Tibial nerve (tissue), 4 donors: ENCODE measurements around the gene ANKRD44. TPM values are rescaled to one million over a fixed set of nuclear protein-coding genes. Genes with fewer than 3 reads are reported as not detected.

ENCODE experiments used
- DNase-seq, 2 donors: peaks; one replicate each; pipeline ENCODE4 v3.0.0-alpha.2; 2019; ENCODE audit warnings: low spot score in 2 of 2
- H3K27ac ChIP-seq, 4 donors: fragments of 200-600 bp; sonication (generic) in 3 of 4; one replicate each; pipeline ENCODE4 v1.5.1; 2017 to 2019; ENCODE audit warnings: mild to moderate bottlenecking in 1 of 4
- H3K27me3 ChIP-seq, 2 donors: fragments of 200-600 bp; sonication (generic) in 1 of 2; one replicate each; pipeline versions ENCODE4 v1.5.1 to v1.6.0; 2017 to 2019
- H3K36me3 ChIP-seq, 3 donors: fragments of 200-600 bp; sonication (generic); one replicate each; pipeline ENCODE4 v1.5.1; 2018 to 2019
- H3K4me1 ChIP-seq, 4 donors: fragments of 200-600 bp; sonication (generic) in 3 of 4; one replicate each; pipeline ENCODE4 v1.5.1; 2017 to 2019
- H3K4me3 ChIP-seq, 4 donors: fragments of 200-600 bp; sonication (generic) in 3 of 4; one replicate each; pipeline ENCODE4 v1.5.1; 2017 to 2019; ENCODE audit warnings: mild to moderate bottlenecking in 1 of 4, moderate library complexity in 1 of 4
- H3K9me3 ChIP-seq, 4 donors: fragments of 200-600 bp; sonication (generic) in 3 of 4; one replicate each; pipeline ENCODE4 v1.5.1; 2017 to 2019
- EP300 ChIP-seq, 2 donors: sonication (generic); formaldehyde crosslinking; IDR thresholded peaks; one replicate each; pipeline ENCODE4 v1.6.1; 2017; ENCODE audit warnings: antibody characterized with exemption in 2 of 2, mild to moderate bottlenecking in 1 of 2
- POLR2A ChIP-seq, 2 donors: fragments of 450-650 bp; IDR thresholded peaks; one replicate each; pipeline ENCODE4 v1.6.1; 2017; ENCODE audit warnings: antibody characterized with exemption in 2 of 2, mild to moderate bottlenecking in 2 of 2, moderate library complexity in 2 of 2
- WGBS, 2 donors: methylation state at CpG; one replicate each; pipeline ENCODE4 v1.1.5; 2018; 5-methylcytosine and 5-hydroxymethylcytosine counted together
- total RNA-seq, 4 donors: library from RNA; depleted of rRNA; stranded (reverse); fragments of >200 nt; gene quantifications; one replicate each; pipeline ENCODE4 v1.1.0, GENCODE V29; 2016
- TF ChIP-seq, protein P1 (sequence below), 5 experiments: fragments of 200-600 bp in 3 of 5; fragments of 450-650 bp in 2 of 5; sonication (generic) in 3 of 5; IDR thresholded peaks; one replicate each; pipeline ENCODE4 v1.5.1; 2016 to 2019; ENCODE audit warnings: antibody characterized with exemption in 5 of 5, mild to moderate bottlenecking in 3 of 5, moderate library complexity in 2 of 5

ANKRD44 gene
- total RNA-seq, 4 donors from 2014 or later = 28.5 to 48.9 (median 41.5) TPM

- H3K4me1 ChIP-seq = no peaks in the 10 kb centered on the region
- H3K9me3 ChIP-seq = no peaks in the 10 kb centered on the region
- no peak overlapping the region for H3K4me3 ChIP-seq
- WGBS, 2 donors = 54 to 63% methylated on average over 4 of the region's 4 CpGs
- TF ChIP-seq EP300 (IDR thresholded peaks at IDR 0.05) (no peak), POLR2A (IDR thresholded peaks at IDR 0.05) (no peak)
- TF ChIP-seq, protein P1, sequence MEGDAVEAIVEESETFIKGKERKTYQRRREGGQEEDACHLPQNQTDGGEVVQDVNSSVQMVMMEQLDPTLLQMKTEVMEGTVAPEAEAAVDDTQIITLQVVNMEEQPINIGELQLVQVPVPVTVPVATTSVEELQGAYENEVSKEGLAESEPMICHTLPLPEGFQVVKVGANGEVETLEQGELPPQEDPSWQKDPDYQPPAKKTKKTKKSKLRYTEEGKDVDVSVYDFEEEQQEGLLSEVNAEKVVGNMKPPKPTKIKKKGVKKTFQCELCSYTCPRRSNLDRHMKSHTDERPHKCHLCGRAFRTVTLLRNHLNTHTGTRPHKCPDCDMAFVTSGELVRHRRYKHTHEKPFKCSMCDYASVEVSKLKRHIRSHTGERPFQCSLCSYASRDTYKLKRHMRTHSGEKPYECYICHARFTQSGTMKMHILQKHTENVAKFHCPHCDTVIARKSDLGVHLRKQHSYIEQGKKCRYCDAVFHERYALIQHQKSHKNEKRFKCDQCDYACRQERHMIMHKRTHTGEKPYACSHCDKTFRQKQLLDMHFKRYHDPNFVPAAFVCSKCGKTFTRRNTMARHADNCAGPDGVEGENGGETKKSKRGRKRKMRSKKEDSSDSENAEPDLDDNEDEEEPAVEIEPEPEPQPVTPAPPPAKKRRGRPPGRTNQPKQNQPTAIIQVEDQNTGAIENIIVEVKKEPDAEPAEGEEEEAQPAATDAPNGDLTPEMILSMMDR (IDR thresholded peaks at IDR 0.05) = no peak
- no peaks in the 10 kb centered on the region for H3K27me3 ChIP-seq
- no peaks in the 10 kb centered on the region for H3K36me3 ChIP-seq
- DNase-seq = no peak
- H3K27ac ChIP-seq = no peak overlapping the region
Observed at GRCh38 chr2:196944570-196944969, 366.0 kb downstream of the ANKRD44 start.

GRCh38 chr2:196941398-196942078 is 369.0 kb downstream of the ANKRD44 start:
- H3K4me3 ChIP-seq = no peak overlapping the region
- no peak overlapping the region for H3K27ac ChIP-seq
- TF ChIP-seq POLR2A (IDR thresholded peaks at IDR 0.05) (no peak), EP300 (IDR thresholded peaks at IDR 0.05) (no peak)
- TF ChIP-seq, protein P1 (IDR thresholded peaks at IDR 0.05) = no peak
- no peaks in the 10 kb centered on the region for H3K9me3 ChIP-seq
- H3K36me3 ChIP-seq = no peaks in the 10 kb centered on the region
- WGBS, 2 donors = 73 to 76% methylated on average over 4 of the region's 4 CpGs
- H3K27me3 ChIP-seq = no peaks in the 10 kb centered on the region
- no peaks in the 10 kb centered on the region for H3K4me1 ChIP-seq
- DNase-seq = no peak

DNA sequence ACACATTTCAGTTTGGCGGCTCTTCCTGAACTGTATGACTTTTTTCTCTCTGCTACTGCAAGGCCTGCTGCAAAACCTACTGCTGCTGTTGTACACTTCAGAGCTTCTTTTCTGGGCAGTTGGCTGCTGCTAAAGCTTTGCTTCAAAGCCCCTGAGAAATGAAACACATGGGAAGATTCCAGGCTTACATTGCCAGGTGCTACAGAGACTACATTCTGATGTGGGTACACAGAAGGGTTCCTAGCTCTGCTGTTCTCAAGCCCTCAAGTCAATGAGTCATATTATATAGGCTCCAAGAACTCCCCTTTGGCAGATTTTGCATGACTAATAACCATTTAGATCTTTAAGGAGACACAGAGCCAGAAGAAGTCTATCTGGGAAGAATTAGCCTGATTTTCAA is 371.2 kb downstream of the ANKRD44 start:
- no peak for DNase-seq
- TF ChIP-seq EP300 (IDR thresholded peaks at IDR 0.05) (no peak), POLR2A (IDR thresholded peaks at IDR 0.05) (no peak)
- TF ChIP-seq, protein P1 (IDR thresholded peaks at IDR 0.05) = no peak
- no peak overlapping the region for H3K4me3 ChIP-seq
- H3K27me3 ChIP-seq = no peaks in the 10 kb centered on the region
- no peaks in the 10 kb centered on the region for H3K36me3 ChIP-seq
- no peaks in the 10 kb centered on the region for H3K9me3 ChIP-seq
- no peaks in the 10 kb centered on the region for H3K4me1 ChIP-seq
- H3K27ac ChIP-seq = no peak overlapping the region
- 89 to 100% methylated on average over 1 of the region's 1 CpG for WGBS, 2 donors

Other genes with a start within 250 kb of the ANKRD44 start
- gene SF3B1, start 124.2 kb upstream of the ANKRD44 start, total RNA-seq = 100 to 1,000 TPM; 274 to 335 (median 303) TPM
- gene COQ10B, start 142.8 kb upstream of the ANKRD44 start, total RNA-seq = 10 to 100 TPM; 17.8 to 21.0 (median 19.1) TPM
- 100 to 1,000 TPM in 3 of 4 donors, 10 to 100 TPM in 1; 76.1 to 160 (median 119) TPM for gene HSPD1, start 189.1 kb upstream of the ANKRD44 start, total RNA-seq
- 10 to 100 TPM; 47.5 to 79.5 (median 65.4) TPM for gene HSPE1, start 189.6 kb upstream of the ANKRD44 start, total RNA-seq
- 10 to 100 TPM; 14.7 to 21.9 (median 18.4) TPM for gene MOB4, start 205.3 kb upstream of the ANKRD44 start, total RNA-seq